Hematopoietic multipotent progenitor cell treated with erythropoietin and hydrocortisone succinate and interleukin-3 and kit ligand, for 8 days (in vitro differentiated cells): ENCODE measurements around the gene DDIT3.
A peak's percentile ranks its signal among the peaks of the same experiment; 100 is the strongest.
"Not testable (repeated sequence)": the region's sequence is repeated elsewhere in the genome, so short reads cannot be mapped to it uniquely, and the experiment has no call there.

Experiments used
- DNase-seq: peaks from one replicate; pipeline ENCODE4 v3.0.0-alpha.2; 2015

The DDIT3 gene

GRCh38 chr12:57511588-57512325, 8.6 kb downstream of the DDIT3 start:
- no peak for DNase-seq

GRCh38 chr12:57511161-57511560, 9.2 kb downstream of the DDIT3 start:
- no peak for DNase-seq

GRCh38 chr12:57507796-57508195, 12.5 kb downstream of the DDIT3 start:
- not testable (repeated sequence) for DNase-seq

GRCh38 chr12:57506541-57506940, 13.8 kb downstream of the DDIT3 start:
- DNase-seq = not testable (repeated sequence)

GRCh38 chr12:57502311-57502969, 17.9 kb downstream of the DDIT3 start:
- DNase-seq = not testable (repeated sequence)

GRCh38 chr12:57500213-57500612, 20.1 kb downstream of the DDIT3 start:
- no peak for DNase-seq

- DNase-seq = no peak
These were observed 21.7 kb downstream of the DDIT3 start for GRCh38 chr12:57498571-57498970.

- DNase-seq = no peak
These were observed 22.2 kb downstream of the DDIT3 start for GRCh38 chr12:57498132-57498502.

- DNase-seq = no peak
These were observed 22.8 kb downstream of the DDIT3 start for GRCh38 chr12:57497223-57498131.

GRCh38 chr12:57496822-57497221, 23.5 kb downstream of the DDIT3 start:
- DNase-seq = no peak

GRCh38 chr12:57495051-57495701, 25.1 kb downstream of the DDIT3 start:
- not testable (repeated sequence) for DNase-seq

GRCh38 chr12:57491393-57492280, 28.7 kb downstream of the DDIT3 start:
- DNase-seq = peak; percentile 64

GRCh38 chr12:57490126-57490525, 30.2 kb downstream of the DDIT3 start:
- no peak for DNase-seq

- DNase-seq = no peak
These were observed 31.1 kb downstream of the DDIT3 start for GRCh38 chr12:57489157-57489641.

GRCh38 chr12:57488402-57489156, 31.7 kb downstream of the DDIT3 start:
- peak; percentile 22 for DNase-seq

- peak; percentile 99 for DNase-seq
These were observed 32.5 kb downstream of the DDIT3 start, which contains the start of gene MARS1 for GRCh38 chr12:57487597-57488401. TSS of gene MARS1 (plus strand) at chr12:57488068. CDS start at chr12:57488091, 23 bp downstream.

GRCh38 chr12:57487055-57487596, 33.2 kb downstream of the DDIT3 start:
- no peak for DNase-seq

- DNase-seq = no peak
These were observed 34.6 kb downstream of the DDIT3 start for GRCh38 chr12:57485695-57486094.

- no peak for DNase-seq
These were observed 36.8 kb downstream of the DDIT3 start for GRCh38 chr12:57483466-57483865.

GRCh38 chr12:57481671-57482070, 38.6 kb downstream of the DDIT3 start:
- no peak for DNase-seq
